Measurements from ENCODE around the gene COL11A1. TPM values are rescaled to one million over a fixed set of nuclear protein-coding genes. Genes with fewer than 3 reads are reported as not detected.

COL11A1 gene
- total and polyA plus RNA-seq, 7 donors: 0.03 to 0.76 (median 0.62) TPM; not detected in 4

- no peaks in the 10 kb centered on the region for H3K9me3 ChIP-seq
- TF ChIP-seq, protein P1, sequence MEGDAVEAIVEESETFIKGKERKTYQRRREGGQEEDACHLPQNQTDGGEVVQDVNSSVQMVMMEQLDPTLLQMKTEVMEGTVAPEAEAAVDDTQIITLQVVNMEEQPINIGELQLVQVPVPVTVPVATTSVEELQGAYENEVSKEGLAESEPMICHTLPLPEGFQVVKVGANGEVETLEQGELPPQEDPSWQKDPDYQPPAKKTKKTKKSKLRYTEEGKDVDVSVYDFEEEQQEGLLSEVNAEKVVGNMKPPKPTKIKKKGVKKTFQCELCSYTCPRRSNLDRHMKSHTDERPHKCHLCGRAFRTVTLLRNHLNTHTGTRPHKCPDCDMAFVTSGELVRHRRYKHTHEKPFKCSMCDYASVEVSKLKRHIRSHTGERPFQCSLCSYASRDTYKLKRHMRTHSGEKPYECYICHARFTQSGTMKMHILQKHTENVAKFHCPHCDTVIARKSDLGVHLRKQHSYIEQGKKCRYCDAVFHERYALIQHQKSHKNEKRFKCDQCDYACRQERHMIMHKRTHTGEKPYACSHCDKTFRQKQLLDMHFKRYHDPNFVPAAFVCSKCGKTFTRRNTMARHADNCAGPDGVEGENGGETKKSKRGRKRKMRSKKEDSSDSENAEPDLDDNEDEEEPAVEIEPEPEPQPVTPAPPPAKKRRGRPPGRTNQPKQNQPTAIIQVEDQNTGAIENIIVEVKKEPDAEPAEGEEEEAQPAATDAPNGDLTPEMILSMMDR (IDR thresholded peaks at IDR 0.05): no peak
- 0 to 33% (median 0%) methylated on average over 1 of the region's 1 CpG for WGBS, 3 donors
- intact Hi-C loops (cut with DNase I): no loop called here
- H3K27me3 ChIP-seq (ENCODE audit: insufficient read depth in 3 of 3, low read length in 2 of 3): peaks cover 0 to 2% (median 0%) of the 10 kb centered on the region in 3 donors
- ATAC-seq (no peak), DNase-seq (no peak)
- H3K27ac ChIP-seq: no peak overlapping the region
- no peaks in the 10 kb centered on the region for H3K4me1 ChIP-seq
- H3K4me3 ChIP-seq: no peak overlapping the region
- H3K36me3 ChIP-seq (ENCODE audit: insufficient read depth in 1 of 2, low read depth in 1 of 2): no peaks in the 10 kb centered on the region
Observed at GRCh38 chr1:103110701-103111100, 2.4 kb upstream of the COL11A1 start.

GRCh38 chr1:103109311-103109920, 1.1 kb upstream of the COL11A1 start:
- WGBS, 3 donors: 49 to 57% (median 54%) methylated on average over 6 of the region's 6 CpGs
- TF ChIP-seq, protein P1 (IDR thresholded peaks at IDR 0.05): no peak
- no peaks in the 10 kb centered on the region for H3K9me3 ChIP-seq

GRCh38 chr1:103107741-103108375, 464 bp downstream of the COL11A1 start:
- peaks cover 0 to 2% (median 0%) of the 10 kb centered on the region in 3 donors for H3K27me3 ChIP-seq (ENCODE audit: insufficient read depth in 3 of 3, low read length in 2 of 3)
- TF ChIP-seq, protein P1 (IDR thresholded peaks at IDR 0.05): no peak
- H3K36me3 ChIP-seq (ENCODE audit: insufficient read depth in 1 of 2, low read depth in 1 of 2): no peaks in the 10 kb centered on the region
- intact Hi-C loops (cut with DNase I): loop anchor here (2.0 to 10.0 kb wide), 4 partner anchors 347 to 409 kb away; no protein-coding TSS in a partner anchor
- no peak for ATAC-seq
- 1 to 2% (median 1%) methylated on average over 19 of the region's 19 CpGs for WGBS, 3 donors
- DNase-seq: no peak
- no peaks in the 10 kb centered on the region for H3K9me3 ChIP-seq
- H3K27ac ChIP-seq: no peak overlapping the region
- H3K4me1 ChIP-seq: no peaks in the 10 kb centered on the region
- H3K4me3 ChIP-seq: peak overlapping the region; percentile 62

More at GRCh38 chr1:103109311-103109920, 1.1 kb upstream of the COL11A1 start:
- H3K27me3 ChIP-seq (ENCODE audit: insufficient read depth in 3 of 3, low read length in 2 of 3): peaks cover 0 to 2% (median 0%) of the 10 kb centered on the region in 3 donors
- H3K4me1 ChIP-seq: no peaks in the 10 kb centered on the region
- H3K27ac ChIP-seq: no peak overlapping the region
- H3K36me3 ChIP-seq (ENCODE audit: insufficient read depth in 1 of 2, low read depth in 1 of 2): no peaks in the 10 kb centered on the region
- no peak for DNase-seq
- intact Hi-C loops (cut with DNase I): loop anchor here (5.0 to 10.0 kb wide), 3 partner anchors 345 to 408 kb away; no protein-coding TSS in a partner anchor
- no peak overlapping the region for H3K4me3 ChIP-seq
- ATAC-seq: no peak

DNA sequence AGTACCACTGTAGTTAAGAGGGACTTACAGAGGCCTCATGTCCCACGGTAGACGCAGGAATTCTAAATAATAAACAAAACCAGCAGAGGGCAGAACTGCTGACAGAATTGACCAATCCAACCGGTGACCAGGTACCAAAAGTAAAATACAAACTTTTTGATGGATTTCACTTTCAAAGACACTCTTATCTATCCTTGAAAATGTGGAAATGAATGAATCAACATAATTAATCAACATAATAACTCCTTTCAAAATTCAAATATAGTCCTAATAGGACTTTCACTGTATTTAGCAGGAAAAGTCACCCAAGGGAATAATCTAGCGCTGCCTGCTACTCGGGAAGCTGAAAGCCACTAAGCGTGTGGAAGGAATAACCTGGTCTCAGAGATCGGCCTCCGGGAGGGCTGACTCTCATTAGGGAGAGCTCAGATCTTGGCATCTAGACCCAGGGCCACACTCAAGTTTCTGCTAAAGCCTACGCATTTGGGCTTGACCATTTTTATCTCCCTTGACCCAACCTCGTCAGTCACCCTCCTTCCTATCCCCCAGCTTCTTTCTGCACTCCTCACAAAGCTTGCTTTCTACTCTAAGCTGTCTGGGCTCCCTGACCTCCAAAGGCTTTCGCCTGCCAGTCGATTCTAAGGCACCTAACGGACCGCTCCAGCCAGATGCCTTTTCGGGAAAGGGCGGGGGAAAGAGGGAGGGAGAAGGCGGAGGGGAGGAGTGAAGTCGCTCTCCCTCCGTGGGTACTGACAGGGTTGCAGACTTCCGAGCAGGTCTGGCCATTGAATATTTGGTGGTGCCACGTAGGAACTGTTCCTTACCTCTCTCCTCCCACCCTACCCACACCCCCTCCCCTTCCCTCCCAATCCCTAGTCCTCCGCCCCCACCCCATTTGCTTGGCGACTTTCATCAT, 1.6 kb downstream of the COL11A1 start:
- ATAC-seq (peak in 3 of 4 donors; percentile 65 to 88 (median 77)), DNase-seq (peak; percentile 12 to 51)
- no peaks in the 10 kb centered on the region for H3K4me1 ChIP-seq
- TF ChIP-seq, protein P1 (IDR thresholded peaks at IDR 0.05): peak; percentile 50
- intact Hi-C loops (cut with DNase I): loop anchor here (2.0 to 10.0 kb wide), 4 partner anchors 348 to 411 kb away; no protein-coding TSS in a partner anchor
- peaks cover 0 to 2% (median 0%) of the 10 kb centered on the region in 3 donors for H3K27me3 ChIP-seq (ENCODE audit: insufficient read depth in 3 of 3, low read length in 2 of 3)
- peak overlapping the region; percentile 62 for H3K4me3 ChIP-seq
- H3K27ac ChIP-seq: no peak overlapping the region
- no peaks in the 10 kb centered on the region for H3K9me3 ChIP-seq
- 1 to 2% (median 1%) methylated on average over 21 to 23 of the region's 23 CpGs for WGBS, 3 donors
- no peaks in the 10 kb centered on the region for H3K36me3 ChIP-seq (ENCODE audit: insufficient read depth in 1 of 2, low read depth in 1 of 2)

Measured in psoas muscle (tissue), 8 donors.